Hair follicular keratinocyte (primary cell): ENCODE measurements around the gene MYLK2. TPM values are rescaled to one million over a fixed set of nuclear protein-coding genes. Genes with fewer than 3 reads are reported as not detected.

Experiments
- total RNA-seq: library from RNA; depleted of rRNA; stranded (reverse); fragments of >200 nt; gene quantifications from 2 replicates; pipeline ENCODE4 v1.2.3, GENCODE V29; 2015

MYLK2 gene
- not detected in 2 replicates for total RNA-seq

DNA sequence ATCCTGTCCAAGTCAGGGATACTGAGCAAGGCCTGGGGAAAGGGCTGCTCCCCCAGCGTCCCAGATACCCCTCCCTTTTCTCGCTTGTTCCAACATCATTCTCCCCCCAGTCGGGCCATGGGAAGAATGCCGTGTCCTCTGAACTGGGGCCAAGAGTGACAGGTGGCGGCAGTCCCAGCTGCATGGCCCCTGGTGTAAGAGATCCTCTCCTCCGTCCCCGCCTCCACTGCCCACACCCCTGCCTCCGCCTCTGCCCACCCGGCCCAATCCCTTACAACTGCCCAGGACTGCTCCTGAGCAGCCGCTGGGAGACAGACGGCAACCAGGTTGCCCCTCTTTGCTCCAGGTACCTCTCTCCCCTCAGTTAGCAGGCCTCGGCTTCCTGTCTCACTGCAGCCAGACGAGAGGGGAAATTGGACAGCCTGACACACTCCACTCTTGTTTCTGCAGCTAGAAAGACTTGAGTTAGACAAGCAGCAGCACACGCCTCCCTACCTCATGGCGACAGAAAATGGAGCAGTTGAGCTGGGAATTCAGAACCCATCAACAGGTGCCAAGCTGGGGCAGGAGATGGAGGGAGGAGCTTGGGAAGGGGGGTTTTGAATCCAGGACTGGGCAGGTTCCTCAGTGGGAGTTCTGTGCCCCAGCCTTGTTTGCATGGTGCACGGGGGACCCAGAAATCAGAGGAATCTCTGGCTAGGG, at the start of gene MYLK2:
Gene MYLK2 (plus strand): TSS at position 274 of the 702 bp plus-strand sequence. CDS start 225 bp downstream, at position 499.

DNA sequence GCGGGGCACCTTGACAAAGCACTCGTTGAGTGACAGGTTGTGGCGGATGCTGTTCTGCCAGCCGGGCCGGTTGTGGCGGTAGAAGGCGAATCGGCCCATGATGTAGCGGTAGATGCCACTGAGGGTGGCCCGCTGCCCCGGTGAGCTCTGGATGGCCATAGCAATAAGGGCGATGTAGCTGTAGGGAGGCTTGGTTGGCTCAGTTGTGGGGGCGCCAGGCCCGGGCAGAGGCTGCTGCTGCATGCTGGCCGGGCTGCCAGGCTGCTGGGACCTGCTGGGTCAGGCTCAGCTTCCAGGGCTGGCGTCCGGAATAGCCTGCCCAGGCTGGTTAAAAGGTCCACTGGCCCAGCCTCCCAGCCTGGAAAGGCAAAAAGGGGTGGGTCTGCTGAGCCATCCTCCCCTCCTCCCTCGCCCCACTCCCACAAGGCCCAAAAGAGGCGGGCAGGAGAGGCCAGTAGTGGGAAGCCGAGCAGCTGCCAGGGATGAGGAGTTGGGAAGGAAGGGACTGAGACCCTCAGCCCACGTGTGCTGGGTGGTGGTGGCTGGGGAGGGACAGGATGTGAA, 26.2 kb downstream of the MYLK2 start, which contains the start of gene FOXS1:
Gene FOXS1 (minus strand): TSS at position 305 of the 564 bp plus-strand sequence. CDS start 62 bp downstream, at position 243.

DNA sequence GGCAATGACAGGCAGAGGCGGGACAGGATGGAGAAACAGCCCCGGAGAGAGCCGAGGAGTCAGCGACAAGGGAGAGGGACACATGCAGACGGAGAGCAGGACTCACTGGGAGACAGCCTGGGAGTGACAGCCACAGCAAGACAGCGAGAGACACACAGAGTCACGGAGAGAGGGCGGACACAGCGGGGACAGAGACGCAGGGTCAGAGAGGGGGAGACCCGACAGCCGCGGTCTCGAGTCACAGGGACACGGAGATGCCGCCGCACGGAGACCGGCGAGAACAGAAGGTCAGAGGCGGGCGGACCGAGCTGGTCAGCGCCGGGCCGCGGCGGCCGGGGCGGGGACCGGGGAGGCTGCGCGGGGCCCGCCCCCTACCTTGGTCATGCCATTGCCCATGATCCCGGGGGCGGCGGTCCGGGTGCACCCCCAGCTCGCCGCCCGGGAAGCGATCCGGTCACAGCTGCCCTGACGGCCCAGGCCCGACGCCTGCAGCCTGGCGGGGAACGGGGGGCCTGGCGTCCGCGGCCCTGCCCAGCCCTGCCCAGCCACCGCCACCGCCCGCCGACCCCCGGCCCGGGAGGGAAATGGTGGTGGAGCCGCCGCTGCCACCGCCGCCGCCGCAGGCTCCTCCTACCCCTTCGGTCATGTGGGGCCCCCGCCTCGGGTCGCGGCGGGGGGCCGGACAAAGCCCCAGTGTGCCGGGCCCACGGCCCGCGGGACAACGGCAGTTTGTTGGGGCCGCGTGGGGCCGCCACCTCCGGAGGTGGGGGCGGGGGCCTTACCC, 51.0 kb downstream of the MYLK2 start, which contains the start of the genes DUSP15 and TTLL9:
Gene DUSP15 (minus strand): TSS at position 586 of the 784 bp plus-strand sequence. CDS start 190 bp downstream, at position 396.
Gene TTLL9 (plus strand): TSS at position 693 of the 784 bp plus-strand sequence. CDS start 493 bp downstream, outside the sequence.

Other genes starting within 250 kb of the MYLK2 start
- gene ID1, start 214.1 kb upstream of the MYLK2 start, total RNA-seq: 149 and 278 TPM in 2 replicates
- not detected in 2 replicates for gene COX4I2, start 181.4 kb upstream of the MYLK2 start, total RNA-seq
- 118 and 185 TPM in 2 replicates for gene BCL2L1, start 96.5 kb upstream of the MYLK2 start, total RNA-seq
- gene TPX2, start 80.1 kb upstream of the MYLK2 start, total RNA-seq: 36.5 and 95.4 TPM in 2 replicates
- gene FOXS1, start 26.2 kb downstream of the MYLK2 start, total RNA-seq: not detected in 2 replicates
- gene DUSP15, start 51.2 kb downstream of the MYLK2 start, total RNA-seq: 0.23 TPM in 1 of 2 replicates, not detected in the other
- gene TTLL9, start 51.3 kb downstream of the MYLK2 start, total RNA-seq: not detected in 2 replicates
- gene PDRG1, start 132.7 kb downstream of the MYLK2 start, total RNA-seq: 10.8 and 13.2 TPM in 2 replicates
- gene XKR7, start 148.8 kb downstream of the MYLK2 start, total RNA-seq: not detected in 2 replicates
- not detected in 2 replicates for gene CCM2L, start 191.1 kb downstream of the MYLK2 start, total RNA-seq
- not detected in 2 replicates for gene HCK, start 232.9 kb downstream of the MYLK2 start, total RNA-seq